Measurements from ENCODE around the gene GAL3ST2.

- TF ChIP-seq EZH2 (IDR thresholded peaks at IDR 0.05; ENCODE audit: insufficient read depth, low read length) (no peak), CTCF (IDR thresholded peaks at IDR 0.05; ENCODE audit: insufficient read depth, low read depth, low read length) (no peak)
Observed at GRCh38 chr2:241848761-241849615, 72.4 kb downstream of the GAL3ST2 start.
